Measurements from ENCODE around the gene RAB27A.

GRCh38 chr15:55234800-55235104 is 54.9 kb downstream of the RAB27A start:
- TF ChIP-seq GATA1 (IDR thresholded peaks at IDR 0.05; ENCODE audit: low read depth, low read length) (no peak), POLR2A (IDR thresholded peaks at IDR 0.05; ENCODE audit: low read length) (no peak)
